Hepatocyte (in vitro differentiated cells): ENCODE measurements around the gene DBF4. TPM values are rescaled to one million over a fixed set of nuclear protein-coding genes. Genes with fewer than 3 reads are reported as not detected.
A peak's percentile ranks its signal among the peaks of the same experiment; 100 is the strongest.
"Not testable (repeated sequence)": the region's sequence is repeated elsewhere in the genome, so short reads cannot be mapped to it uniquely, and the experiment has no call there.

Source experiments
- DNase-seq: peaks from one replicate; pipeline ENCODE4 v3.0.0-alpha.2; 2016; ENCODE audit warnings: low spot score
- H2AFZ ChIP-seq: fragments of 200-600 bp; sonication (generic); 2 replicates; pipeline ENCODE4 v1.6.0; 2016; ENCODE audit warnings: antibody characterized with exemption, mild to moderate bottlenecking
- H3K27ac ChIP-seq: fragments of 200-600 bp; sonication (generic); 2 replicates; pipeline ENCODE4 v1.5.1; 2016; ENCODE audit warnings: mild to moderate bottlenecking
- H3K27me3 ChIP-seq: fragments of 200-600 bp; sonication (generic); 2 replicates; pipeline ENCODE4 v1.6.1; 2016
- H3K36me3 ChIP-seq: fragments of 200-600 bp; sonication (generic); replicated peaks from 2 replicates; pipeline ENCODE4 v1.5.1; 2016; ENCODE audit warnings: low read depth; ENCODE audit not compliant: insufficient read depth
- H3K4me1 ChIP-seq: fragments of 200-600 bp; sonication (generic); 2 replicates; pipeline ENCODE4 v1.5.1; 2016; ENCODE audit warnings: mild to moderate bottlenecking, moderate library complexity; ENCODE audit not compliant: insufficient read depth
- H3K4me2 ChIP-seq: fragments of 200-600 bp; sonication (generic); 2 replicates; pipeline ENCODE4 v1.6.0; 2016
- H3K4me3 ChIP-seq: fragments of 200-600 bp; sonication (generic); 2 replicates; pipeline ENCODE4 v1.5.1; 2016; ENCODE audit warnings: mild to moderate bottlenecking
- H3K79me2 ChIP-seq: fragments of 200-600 bp; sonication (generic); 2 replicates; pipeline ENCODE4 v1.6.0; 2017; ENCODE audit warnings: mild to moderate bottlenecking
- H3K9me2 ChIP-seq: fragments of 200-600 bp; sonication (generic); replicated peaks from 2 replicates; pipeline ENCODE4 v1.6.0; 2017; ENCODE audit warnings: mild to moderate bottlenecking; ENCODE audit not compliant: insufficient read depth
- H3K9me3 ChIP-seq: fragments of 200-600 bp; sonication (generic); 2 replicates; pipeline ENCODE4 v1.5.1; 2016; ENCODE audit warnings: low read depth, mild to moderate bottlenecking
- H4K20me1 ChIP-seq: fragments of 200-600 bp; sonication (generic); 2 replicates; pipeline ENCODE4 v1.6.0; 2016; ENCODE audit warnings: mild to moderate bottlenecking; ENCODE audit not compliant: insufficient read depth, poor library complexity, severe bottlenecking
- EZH2 ChIP-seq: fragments of 200-600 bp; sonication (generic); IDR thresholded peaks from 2 replicates; pipeline ENCODE4 v1.6.1; 2016; ENCODE audit warnings: antibody characterized with exemption, mild to moderate bottlenecking, borderline replicate concordance
- EZH2phosphoT487 ChIP-seq: fragments of 200-600 bp; sonication (generic); IDR thresholded peaks from one replicate; pipeline ENCODE4 v1.6.1; 2018; ENCODE audit warnings: antibody characterized with exemption, mild to moderate bottlenecking, low read depth, moderate library complexity; ENCODE audit not compliant: unreplicated experiment, severe bottlenecking
- WGBS: methylation state at CpG from one replicate; pipeline ENCODE4 v1.1.6; 2016; ENCODE audit warnings: low lambda C conversion rate; ENCODE audit errors: missing lambda C conversion rate; 5-methylcytosine and 5-hydroxymethylcytosine counted together
- polyA plus RNA-seq: library from polyadenylated mRNA; unstranded; fragments of >200 nt; fragmentation: Nextera tagmentation; extraction: Ambion mirVana; gene quantifications from 2 replicates; pipeline ENCODE4 v1.2.1, GENCODE V29; 2016
- total RNA-seq: library from RNA; depleted of rRNA; stranded (reverse); fragments of >200 nt; gene quantifications from 2 replicates; pipeline ENCODE4 v1.2.3, GENCODE V29; 2014
- TF ChIP-seq, protein P1 (sequence below): fragments of 200-600 bp; sonication (generic); IDR thresholded peaks from 2 replicates; pipeline ENCODE4 v1.5.1; 2016; ENCODE audit warnings: antibody characterized with exemption, mild to moderate bottlenecking; ENCODE audit not compliant: poor library complexity

Gene DBF4
- total and polyA plus RNA-seq, 2 experiments from 2014 or later: 6.7 to 21.1 TPM

DNA sequence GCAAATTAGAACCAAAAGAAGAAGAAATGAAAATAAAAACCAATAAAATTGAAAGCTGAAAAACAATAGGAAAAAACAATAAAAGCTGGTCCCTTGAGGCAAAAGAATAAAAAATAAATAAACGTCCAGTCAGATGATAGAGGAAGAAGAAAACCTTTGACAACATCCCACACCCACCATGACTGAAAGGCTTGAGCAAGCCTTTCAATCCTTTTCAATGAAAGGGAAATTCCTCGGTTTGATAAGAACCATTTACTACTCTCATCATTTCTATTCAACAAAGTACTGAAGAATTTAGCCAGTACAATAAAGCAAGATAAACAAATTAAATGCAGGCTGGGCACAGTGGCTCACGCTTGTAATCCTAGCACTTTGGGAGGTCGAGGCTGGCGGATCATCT lies 3.9 kb upstream of the DBF4 start:
- Histone ChIP-seq H2AFZ (no peak overlapping the region), H3K4me3 (no peak overlapping the region), H3K27ac (no peak overlapping the region), H3K79me2 (peaks cover 77% of the 10 kb centered on the region), H3K4me2 (no peak overlapping the region), H4K20me1 (no peaks in the 10 kb centered on the region), H3K4me1 (peaks cover 4% of the 10 kb centered on the region), H3K9me2 (no peaks in the 10 kb centered on the region), H3K9me3 (no peaks in the 10 kb centered on the region), H3K27me3 (no peaks in the 10 kb centered on the region), H3K36me3 (no peaks in the 10 kb centered on the region)
- TF ChIP-seq EZH2 (no peak), EZH2phosphoT487 (no peak)
- TF ChIP-seq, protein P1, sequence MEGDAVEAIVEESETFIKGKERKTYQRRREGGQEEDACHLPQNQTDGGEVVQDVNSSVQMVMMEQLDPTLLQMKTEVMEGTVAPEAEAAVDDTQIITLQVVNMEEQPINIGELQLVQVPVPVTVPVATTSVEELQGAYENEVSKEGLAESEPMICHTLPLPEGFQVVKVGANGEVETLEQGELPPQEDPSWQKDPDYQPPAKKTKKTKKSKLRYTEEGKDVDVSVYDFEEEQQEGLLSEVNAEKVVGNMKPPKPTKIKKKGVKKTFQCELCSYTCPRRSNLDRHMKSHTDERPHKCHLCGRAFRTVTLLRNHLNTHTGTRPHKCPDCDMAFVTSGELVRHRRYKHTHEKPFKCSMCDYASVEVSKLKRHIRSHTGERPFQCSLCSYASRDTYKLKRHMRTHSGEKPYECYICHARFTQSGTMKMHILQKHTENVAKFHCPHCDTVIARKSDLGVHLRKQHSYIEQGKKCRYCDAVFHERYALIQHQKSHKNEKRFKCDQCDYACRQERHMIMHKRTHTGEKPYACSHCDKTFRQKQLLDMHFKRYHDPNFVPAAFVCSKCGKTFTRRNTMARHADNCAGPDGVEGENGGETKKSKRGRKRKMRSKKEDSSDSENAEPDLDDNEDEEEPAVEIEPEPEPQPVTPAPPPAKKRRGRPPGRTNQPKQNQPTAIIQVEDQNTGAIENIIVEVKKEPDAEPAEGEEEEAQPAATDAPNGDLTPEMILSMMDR: no peak
- 88% methylated on average over 5 of the region's 5 CpGs for WGBS
- no peak for DNase-seq

DNA sequence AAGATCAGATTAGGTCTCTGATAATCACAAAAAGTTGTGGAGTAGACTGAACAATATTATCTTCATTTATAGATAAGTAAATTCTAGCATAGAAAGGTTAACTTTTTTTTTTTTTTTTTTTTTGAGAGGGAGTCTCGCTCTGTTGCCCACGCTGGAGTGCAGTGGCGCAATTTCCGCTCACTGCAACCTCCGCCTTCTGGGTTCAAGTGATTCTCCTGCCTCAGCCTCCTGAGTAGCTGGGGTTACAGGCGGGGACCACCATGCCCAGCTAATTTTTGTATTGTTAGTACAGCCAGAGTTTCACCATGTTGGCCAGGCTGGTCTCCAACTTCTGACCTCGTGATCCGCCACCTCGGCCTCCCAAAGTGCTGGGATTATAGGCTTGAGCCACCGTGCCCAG lies 3.0 kb upstream of the DBF4 start:
- H3K9me2 ChIP-seq, H3K27me3 ChIP-seq, DNase-seq, H3K4me3 ChIP-seq, H3K36me3 ChIP-seq, H3K4me2 ChIP-seq, H3K4me1 ChIP-seq, H4K20me1 ChIP-seq, H2AFZ ChIP-seq, H3K27ac ChIP-seq, H3K9me3 ChIP-seq: not testable (repeated sequence)
- WGBS: 97% methylated on average over 10 of the region's 10 CpGs
- peaks cover 81% of the 10 kb centered on the region for H3K79me2 ChIP-seq

DNA sequence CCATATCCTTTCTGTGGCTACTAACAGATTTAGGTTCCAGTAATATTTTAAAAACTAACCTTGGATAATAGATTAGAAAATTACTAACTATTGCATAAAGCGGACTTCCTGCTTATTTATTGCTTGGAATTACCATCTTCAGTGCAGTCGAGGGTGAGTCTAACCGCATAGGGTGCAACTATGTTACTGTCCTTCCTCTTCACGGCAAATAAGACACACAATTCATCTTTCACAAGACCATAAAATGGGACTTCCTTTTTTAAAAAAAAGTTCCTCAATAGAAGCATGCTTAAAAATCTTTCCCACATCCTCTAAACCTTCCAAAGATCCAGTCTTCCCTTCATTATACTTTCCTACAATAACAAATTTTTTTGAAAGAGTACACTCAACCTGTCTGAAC lies 2.2 kb upstream of the DBF4 start:
- Histone ChIP-seq H3K4me3 (no peak overlapping the region), H3K9me2 (no peaks in the 10 kb centered on the region), H3K36me3 (no peaks in the 10 kb centered on the region), H3K27ac (no peak overlapping the region), H3K4me2 (peak overlapping the region; percentile 71), H3K4me1 (peaks cover 4% of the 10 kb centered on the region), H3K27me3 (no peaks in the 10 kb centered on the region), H3K79me2 (peaks cover 81% of the 10 kb centered on the region), H2AFZ (no peak overlapping the region), H4K20me1 (no peaks in the 10 kb centered on the region), H3K9me3 (no peaks in the 10 kb centered on the region)
- WGBS: 80% methylated on average over 4 of the region's 4 CpGs
- DNase-seq: no peak
- TF ChIP-seq EZH2phosphoT487: no peak

- 4% methylated on average over 35 of the region's 35 CpGs for WGBS
- TF ChIP-seq, protein P1: no peak
- TF ChIP-seq EZH2phosphoT487: no peak
- no peak for TF ChIP-seq EZH2
- Histone ChIP-seq H3K4me2 (peak overlapping the region; percentile 71), H4K20me1 (no peaks in the 10 kb centered on the region), H3K27ac (peak overlapping the region; percentile 96), H3K36me3 (no peaks in the 10 kb centered on the region), H2AFZ (peak overlapping the region; percentile 87), H3K79me2 (peaks cover 81% of the 10 kb centered on the region), H3K4me3 (peak overlapping the region; percentile 53), H3K4me1 (peaks cover 4% of the 10 kb centered on the region), H3K9me3 (no peaks in the 10 kb centered on the region), H3K9me2 (no peaks in the 10 kb centered on the region), H3K27me3 (no peaks in the 10 kb centered on the region)
- no peak for DNase-seq
Measured at GRCh38 chr7:87875151-87876039, 898 bp upstream of the DBF4 start.
